ENCODE data around the gene FDXACB1.
A peak's percentile ranks its signal among the peaks of the same experiment; 100 is the strongest.

The FDXACB1 gene

DNA sequence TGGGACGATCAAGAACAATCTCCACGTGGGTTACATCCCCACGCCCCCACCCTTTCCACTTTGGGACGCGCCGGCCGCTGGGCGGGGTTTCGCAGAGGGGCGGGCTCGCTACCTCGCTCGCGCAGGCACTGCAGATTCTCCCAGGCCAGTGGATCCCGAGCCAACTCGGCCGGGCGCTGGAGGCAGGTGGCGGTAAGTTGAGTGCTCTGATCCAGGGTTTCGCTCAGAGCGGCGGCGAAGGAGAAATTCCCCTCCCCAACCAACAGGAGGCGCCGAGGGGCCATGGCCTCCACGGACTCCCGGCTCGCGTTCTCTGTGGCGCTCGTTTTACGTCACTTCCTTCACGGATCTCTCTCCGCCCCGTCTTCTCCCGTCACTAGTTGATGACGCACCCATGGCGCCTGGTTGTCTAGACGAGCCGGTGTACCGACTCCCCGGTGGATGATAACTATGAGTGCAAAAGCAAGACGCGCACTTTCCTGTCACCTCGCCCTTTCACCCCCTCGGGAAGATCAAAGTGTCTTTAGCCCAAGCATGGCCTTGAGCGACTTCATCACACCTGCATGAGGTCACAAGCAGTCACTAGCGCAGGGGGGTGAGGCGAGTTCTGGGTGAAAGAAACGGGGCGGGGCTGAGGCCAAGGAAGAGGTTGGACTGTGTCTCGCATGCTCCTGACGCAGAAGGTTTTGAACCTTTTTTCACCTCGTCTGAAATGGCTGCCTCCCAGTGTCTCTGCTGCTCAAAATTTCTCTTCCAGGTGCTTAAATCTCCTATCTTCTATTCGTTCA lies at the start of gene FDXACB1, which contains the start of gene CFAP68:
FDXACB1 (minus strand) TSS at position 317 of the 788 bp plus-strand sequence; CDS start at position 284, 33 bp downstream.
CFAP68 (plus strand) TSS at position 693 of the 788 bp plus-strand sequence; CDS start at position 713, 20 bp downstream.
- DNase-seq (ENCODE audit: low read depth) = peak; percentile 92

- DNase-seq (ENCODE audit: low read depth) = peak; percentile 89
Measured at GRCh38 chr11:111926505-111927391, 47.8 kb upstream of the FDXACB1 start.

GRCh38 chr11:111925953-111926352 lies 47.0 kb upstream of the FDXACB1 start:
- no peak for DNase-seq (ENCODE audit: low read depth)

- DNase-seq (ENCODE audit: low read depth) = no peak
Measured at GRCh38 chr11:111923951-111924350, 45.0 kb upstream of the FDXACB1 start.

DNA sequence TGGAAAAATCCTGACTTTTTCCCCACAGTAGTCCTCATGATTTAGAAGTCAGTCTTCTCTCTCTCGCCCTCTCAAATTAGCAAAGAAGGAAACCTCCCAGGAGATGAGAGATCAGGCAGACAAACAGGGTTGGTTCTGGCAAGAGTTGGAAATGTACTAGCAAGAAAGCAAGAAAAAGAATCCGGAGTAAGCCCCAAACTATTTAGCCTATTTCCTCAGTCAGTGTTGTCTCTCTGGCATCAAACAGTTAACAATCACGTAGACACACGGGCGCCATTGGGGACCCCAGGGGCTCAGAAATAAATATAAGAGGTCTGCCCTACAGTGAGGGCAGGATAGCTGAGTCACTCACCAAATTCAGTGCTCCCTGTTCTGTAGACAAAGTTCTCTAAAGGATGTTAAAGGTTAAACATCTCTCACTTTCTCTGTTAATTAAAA lies 44.4 kb upstream of the FDXACB1 start:
- DNase-seq (ENCODE audit: low read depth) = no peak

DNA sequence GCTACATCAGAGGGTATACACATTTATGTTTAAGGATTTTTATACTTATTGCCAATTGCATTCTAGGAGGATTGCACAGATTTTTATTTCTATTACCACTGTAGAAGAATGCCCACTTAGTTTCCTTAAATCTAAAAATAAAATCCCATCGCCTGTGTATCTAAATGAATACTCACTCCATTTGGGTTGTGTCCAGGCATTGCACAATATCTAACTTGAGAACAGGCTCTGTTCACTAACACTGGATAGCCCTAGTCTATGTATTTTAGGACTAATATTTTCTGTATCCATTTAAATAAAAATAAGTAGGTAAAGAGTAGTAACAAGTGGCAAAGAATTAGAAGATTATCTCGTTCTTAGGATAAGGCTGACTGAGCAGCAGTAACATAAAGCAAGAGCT lies 43.8 kb upstream of the FDXACB1 start:
- DNase-seq (ENCODE audit: low read depth) = no peak

DNA sequence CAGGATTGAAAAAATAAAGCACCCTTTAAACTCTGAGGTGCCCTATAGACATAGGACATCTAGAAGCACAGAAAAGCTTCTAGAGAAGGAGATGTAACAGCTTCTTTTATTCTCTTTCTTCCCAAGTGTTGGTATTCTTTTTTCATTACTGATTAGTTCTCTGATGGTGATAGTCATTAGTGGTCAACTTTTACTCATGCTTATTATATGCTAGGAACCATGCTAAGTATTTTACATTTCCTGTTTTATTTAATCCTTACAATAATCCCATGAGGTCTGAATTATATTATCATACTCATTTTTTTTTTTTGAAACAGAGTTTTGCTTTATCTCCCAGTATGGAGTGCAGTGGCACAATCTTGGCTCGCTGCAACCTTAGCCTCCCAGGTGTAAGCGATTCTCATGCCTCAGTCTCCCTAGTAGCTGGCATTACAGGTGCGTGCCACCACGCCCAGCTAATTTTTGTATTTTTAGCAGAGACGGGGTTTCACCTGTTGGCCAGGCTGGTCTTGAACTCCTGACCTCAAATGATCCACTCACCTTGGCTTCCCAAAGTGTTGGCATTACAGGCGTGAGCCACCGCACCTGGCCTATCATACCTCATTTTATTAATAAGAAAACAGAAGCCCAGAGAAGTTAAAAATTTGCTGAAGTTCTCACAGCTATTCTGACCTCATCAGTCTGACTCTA lies 42.7 kb upstream of the FDXACB1 start:
- no peak for DNase-seq (ENCODE audit: low read depth)

DNA sequence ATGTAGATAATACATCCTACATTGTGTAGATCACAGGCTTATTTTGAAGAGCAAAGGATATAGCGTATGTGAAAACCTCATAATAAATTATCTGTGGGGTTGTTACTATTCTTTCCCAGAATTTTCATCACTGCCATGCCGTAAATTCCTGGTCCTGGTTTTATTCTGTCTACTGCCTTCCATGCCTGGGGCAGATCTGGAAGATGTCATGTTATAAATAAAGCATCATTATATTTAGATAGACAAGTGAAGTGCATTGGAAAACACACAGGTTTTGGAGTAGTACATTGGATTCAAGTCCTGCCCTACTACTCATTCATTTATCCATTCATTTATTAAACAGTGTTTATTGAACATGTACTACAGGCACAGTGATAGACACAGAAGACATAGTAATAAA lies 41.9 kb upstream of the FDXACB1 start:
- DNase-seq (ENCODE audit: low read depth) = no peak

GRCh38 chr11:111918390-111919256 lies 39.7 kb upstream of the FDXACB1 start, which contains the start of gene C11orf52:
Gene C11orf52, plus strand, starts transcription at chr11:111918913. Its CDS starts 60 bp downstream, at chr11:111918973.
- no peak for DNase-seq (ENCODE audit: low read depth)

DNA sequence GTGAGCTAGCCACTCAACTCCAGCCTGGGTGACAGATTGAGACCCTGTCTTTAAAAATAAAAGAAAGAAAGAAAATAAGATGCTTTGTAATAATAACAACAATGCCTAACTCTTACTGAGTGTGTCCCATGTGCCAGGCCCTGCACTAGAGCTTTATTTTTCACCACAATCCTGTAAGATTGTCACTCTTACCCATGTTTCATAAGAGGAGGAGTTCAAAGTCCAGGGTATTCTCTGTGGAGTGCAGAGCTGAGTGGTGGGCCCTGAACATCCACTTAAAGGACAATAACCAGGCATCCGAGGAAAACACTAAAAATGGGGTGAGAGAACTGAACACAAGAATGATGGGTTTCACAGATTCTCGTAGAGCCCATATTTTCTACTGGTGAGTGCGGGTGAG lies 38.8 kb upstream of the FDXACB1 start:
- no peak for DNase-seq (ENCODE audit: low read depth)

DNA sequence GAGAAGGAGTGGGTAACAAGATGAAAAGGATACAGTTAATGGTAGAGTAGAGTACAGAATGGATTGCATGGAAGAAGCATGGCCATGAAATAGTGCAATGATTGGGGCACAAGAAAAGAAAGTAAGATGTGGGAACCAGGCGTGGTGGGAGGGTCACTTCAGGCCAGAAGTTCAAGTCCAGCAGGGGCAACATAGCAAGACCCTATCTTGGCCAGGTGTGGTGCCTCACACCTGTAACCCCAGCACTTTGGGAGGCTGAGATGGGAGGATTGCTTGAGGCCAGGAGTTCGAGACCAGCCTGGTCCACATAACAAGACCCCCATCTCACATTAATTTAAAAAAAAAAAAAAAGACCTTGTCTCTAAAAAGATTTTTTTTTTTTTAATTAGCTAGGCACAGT lies 38.3 kb upstream of the FDXACB1 start:
- DNase-seq (ENCODE audit: low read depth) = no peak

DNA sequence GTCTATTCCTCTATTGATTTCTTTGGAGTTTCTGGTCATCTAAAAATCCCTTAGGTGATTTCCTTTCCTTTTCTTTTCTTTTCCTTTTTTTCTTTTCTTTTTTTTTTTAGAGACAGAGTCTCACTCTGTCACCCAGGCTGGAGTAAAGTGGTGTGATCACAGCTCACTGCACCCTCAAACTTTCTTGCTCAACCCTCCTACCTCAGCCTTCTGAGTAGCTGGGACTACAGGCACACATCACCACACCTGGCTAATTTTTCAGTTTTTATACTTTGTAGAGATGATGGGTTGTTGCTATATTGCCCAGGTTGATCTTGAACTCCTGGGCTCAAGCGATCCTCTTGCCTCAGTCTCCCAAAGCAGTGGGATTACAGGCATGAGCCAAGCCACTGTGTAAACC lies 37.8 kb upstream of the FDXACB1 start:
- no peak for DNase-seq (ENCODE audit: low read depth)

GRCh38 chr11:111913997-111914396 lies 35.0 kb upstream of the FDXACB1 start:
- DNase-seq (ENCODE audit: low read depth) = no peak

DNA sequence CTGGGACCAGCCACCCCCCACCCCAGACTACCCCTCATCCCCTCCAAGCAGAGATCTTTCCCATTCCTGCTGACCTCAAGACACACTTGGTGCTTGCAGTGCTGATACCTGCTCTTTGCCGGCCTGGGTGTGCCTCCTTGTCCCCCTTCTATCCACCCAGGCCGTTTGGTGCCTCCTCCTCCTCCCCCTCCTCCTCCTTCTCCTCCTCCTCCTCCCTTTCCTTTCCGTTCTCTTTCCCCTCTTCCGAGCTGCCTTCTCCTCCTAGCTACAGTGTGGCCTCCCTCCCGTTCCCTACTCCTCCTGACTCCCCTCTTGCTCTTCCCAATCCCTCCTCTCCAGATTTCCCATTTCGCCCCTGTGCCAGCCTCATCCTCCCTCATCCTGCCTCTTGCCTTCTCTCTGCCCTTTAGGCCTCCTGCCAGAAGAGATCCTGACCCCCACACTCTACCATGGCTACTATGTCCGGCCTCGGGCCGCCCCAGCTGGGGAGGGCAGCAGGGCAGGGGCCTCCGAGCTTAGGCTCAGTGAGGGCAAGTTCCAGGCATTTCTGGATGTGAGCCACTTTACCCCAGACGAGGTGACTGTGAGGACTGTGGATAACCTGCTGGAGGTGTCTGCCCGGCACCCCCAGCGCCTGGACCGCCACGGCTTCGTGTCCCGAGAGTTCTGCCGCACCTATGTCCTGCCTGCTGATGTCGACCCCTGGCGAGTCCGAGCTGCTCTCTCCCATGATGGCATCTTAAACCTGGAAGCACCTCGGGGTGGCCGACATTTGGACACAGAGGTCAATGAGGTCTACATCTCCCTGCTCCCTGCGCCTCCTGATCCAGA lies 34.3 kb upstream of the FDXACB1 start:
- DNase-seq (ENCODE audit: low read depth) = no peak

DNA sequence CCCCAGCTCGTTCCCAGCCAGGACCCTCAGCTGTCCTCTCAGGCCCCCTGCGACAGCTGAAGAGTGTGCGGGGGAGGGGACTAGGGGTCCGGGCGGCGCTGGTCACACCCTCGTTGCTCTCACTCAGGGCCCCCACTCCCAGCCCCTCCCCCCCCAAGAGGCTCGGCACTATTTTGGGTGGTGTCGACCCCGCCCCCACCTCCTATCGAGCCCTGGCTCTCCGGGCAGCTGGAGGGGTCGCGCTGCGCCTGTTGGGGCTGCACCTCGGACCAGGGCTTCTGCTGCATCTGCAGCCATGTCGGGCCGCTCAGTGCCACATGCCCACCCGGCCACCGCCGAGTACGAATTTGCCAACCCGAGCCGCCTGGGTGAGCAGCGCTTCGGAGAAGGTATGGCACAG lies 33.6 kb upstream of the FDXACB1 start, which contains the start of gene HSPB2:
HSPB2 (plus strand) TSS at position 200 of the 400 bp plus-strand sequence; CDS start at position 296, 96 bp downstream.
- no peak for DNase-seq (ENCODE audit: low read depth)

DNA sequence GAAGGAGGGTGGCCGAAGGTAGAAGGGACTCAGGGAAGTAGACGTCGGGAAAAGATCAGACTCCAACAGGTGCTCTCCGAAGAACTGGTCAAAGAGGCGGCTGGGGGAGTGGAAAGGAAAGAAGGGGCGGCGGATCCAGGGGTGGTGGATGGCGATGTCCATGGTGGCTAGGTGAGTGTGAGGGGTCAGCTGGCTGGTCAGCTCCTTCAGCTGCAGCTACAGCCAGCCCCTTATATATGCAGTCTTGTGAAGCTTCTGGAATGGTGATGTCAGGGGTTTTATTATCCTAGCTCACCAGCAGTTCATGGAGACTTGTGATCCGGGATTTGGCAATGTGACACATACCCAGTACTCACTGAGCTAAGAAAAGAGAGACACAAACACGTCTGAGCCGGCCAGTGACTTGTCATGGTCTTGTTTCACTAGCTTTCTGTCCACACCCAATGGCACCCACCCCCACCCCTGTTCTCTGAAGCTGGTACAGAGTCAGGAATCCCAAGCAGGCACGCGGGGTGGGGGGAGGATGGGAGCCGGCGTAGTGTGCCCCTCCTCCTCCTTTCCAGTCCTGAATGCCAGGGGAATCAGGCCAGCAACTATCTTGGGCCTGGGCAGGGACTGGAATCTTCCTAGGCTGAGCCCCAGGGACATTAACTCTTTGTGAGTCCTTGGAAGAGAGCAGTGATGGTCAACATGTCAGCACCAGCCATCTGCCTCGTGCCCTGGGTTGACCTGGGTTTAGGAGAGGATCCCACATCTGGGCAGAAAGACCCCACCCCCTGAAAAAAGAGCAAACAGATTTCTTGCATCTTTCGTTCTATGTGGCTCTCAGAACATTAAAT lies 32.8 kb upstream of the FDXACB1 start, which contains the start of gene CRYAB:
CRYAB (minus strand) TSS at position 208 of the 839 bp plus-strand sequence; CDS start at position 162, 46 bp downstream.
- DNase-seq (ENCODE audit: low read depth) = no peak

DNA sequence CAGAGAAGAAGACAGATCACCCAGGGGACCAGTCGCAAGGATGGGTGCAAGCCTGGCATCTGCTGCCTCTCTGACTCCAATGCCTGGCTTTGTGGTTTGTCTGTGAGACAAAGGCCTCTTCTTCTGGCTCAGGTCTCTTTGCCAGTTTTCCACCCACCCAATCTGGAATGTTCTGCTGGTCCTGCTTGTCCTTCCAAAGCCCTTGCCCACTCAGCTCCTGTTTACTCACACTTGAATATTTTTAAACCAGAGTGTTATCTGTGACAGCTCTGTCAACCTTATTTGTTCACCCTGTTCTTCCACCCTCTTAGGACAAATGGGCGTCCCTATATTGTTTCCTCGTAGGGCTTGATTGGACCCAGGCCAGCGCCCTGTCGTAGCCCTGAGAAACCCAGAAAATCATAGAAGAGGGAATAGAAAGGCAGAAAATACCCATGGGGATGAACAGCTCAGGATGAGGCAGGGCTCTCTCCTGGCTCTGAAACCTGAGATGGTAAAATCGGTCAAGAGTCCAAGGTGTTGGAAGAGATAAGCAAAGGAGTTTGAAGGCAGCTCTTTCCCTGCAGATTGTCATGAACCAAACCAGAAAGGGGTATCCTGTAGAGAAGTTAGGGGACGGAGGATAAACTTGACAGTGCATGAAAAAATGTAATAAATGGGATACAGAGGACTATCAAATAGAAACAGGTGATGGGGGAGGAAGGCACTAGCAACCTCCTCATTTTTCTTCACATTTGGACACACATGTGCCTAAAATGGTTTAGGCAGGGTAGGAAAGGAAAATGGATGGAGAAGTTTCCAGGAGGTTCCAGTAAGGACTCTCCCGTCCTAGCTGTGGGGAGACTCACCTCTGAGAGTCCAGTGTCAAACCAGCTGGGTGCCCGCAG lies 32.0 kb upstream of the FDXACB1 start:
- DNase-seq (ENCODE audit: low read depth) = no peak

- DNase-seq (ENCODE audit: low read depth) = no peak
Measured at GRCh38 chr11:111909378-111909777, 30.4 kb upstream of the FDXACB1 start.
